Right renal cortex interstitium (tissue), 3 donors: ENCODE data around the gene LY6G6C. TPM values are rescaled to one million over a fixed set of nuclear protein-coding genes. Genes with fewer than 3 reads are reported as not detected.

Source experiments
- DNase-seq, 3 donors: peaks; one replicate each; pipeline ENCODE4 v3.0.0-alpha.2; 2013; ENCODE audit warnings: low read depth in 3 of 3, low spot score in 2 of 3
- polyA plus RNA-seq, 3 donors: library from polyadenylated mRNA; unstranded; fragments of 120-200 nt; gene quantifications; one replicate each; pipeline ENCODE4 v1.2.1, GENCODE V29; 2013; ENCODE audit not compliant: insufficient read length in 3 of 3

LY6G6C gene
- polyA plus RNA-seq, 3 donors: 0.18 to 0.28 (median 0.22) TPM

DNA sequence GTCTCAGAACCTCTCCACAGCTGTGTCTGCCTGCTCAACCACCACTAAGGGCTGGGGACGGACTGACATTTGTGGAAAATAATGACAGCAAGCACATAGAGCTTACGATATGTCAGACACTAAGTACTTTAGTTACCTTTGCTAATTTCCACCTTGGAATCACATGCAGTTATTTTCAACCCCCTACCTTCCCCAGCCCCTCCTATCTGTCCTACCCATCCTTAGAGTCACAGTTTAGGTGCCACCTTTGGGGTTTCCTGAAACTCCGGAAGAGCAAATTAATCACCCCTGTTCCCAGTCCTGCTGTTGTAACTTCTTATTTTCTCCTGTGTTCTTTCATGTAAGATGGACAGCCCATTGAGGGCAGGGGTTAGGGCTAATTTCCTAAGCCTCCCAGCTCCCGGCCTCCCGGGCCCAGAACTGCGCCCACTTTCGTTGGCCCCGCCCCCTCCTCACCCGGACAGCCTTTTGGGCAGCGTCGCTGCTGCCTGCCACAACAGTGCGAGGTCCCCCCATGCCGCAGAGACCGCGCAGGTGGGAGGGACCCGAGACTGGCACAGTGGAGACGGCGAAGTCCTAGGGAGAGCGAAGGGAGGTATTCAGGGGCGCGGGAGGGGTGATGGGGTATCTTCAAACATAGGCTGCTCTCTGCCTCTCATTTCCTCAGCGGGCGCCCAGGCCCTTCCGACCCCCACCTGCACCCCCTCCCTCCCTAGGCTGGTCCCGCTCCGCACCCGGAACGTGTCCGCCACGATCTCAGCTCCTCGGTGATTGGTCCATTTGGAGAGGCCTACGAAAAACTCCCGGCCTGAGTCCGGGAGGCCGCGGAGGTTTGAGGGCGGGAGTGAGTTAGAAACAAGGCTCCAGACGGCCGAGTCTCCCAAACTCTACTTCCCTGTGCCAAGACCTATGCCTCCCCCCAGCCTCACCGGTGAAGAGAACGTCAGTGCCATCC is 6.4 kb upstream of the LY6G6C start:
- DNase-seq: no peak

DNA sequence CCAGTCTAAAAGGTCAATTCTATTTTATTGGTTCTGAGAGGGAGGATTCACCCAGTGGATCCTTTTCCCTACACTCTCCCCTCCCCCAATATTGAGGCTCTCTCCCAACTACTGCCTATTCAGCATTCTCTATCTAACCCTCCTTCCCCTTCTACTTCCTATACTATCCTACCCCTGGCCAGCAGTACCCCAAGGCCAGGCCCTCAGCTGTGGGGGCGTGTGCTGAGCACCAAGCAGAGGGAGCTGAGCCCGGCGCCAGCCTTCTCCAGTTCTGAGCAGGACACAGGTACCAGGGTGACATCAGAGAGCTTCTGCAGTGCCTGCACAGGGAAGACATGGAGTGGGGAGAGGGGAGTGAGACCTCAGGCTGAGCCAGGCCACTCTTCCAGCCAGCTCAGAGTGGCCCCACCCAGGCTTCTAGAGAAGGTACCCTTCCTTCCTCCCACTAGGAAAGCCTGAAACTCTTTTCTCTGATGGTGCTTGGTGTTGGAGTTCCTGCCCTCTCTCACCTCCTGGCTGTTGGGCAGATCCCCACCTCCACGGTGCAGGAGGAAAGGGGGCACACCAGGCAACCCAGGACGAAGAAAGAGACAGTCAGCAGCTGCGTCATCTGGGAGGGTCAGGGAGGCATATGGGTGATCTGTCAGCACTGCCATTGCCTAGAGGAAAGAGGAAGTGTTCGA is 5.6 kb upstream of the LY6G6C start:
- no peak for DNase-seq

DNA sequence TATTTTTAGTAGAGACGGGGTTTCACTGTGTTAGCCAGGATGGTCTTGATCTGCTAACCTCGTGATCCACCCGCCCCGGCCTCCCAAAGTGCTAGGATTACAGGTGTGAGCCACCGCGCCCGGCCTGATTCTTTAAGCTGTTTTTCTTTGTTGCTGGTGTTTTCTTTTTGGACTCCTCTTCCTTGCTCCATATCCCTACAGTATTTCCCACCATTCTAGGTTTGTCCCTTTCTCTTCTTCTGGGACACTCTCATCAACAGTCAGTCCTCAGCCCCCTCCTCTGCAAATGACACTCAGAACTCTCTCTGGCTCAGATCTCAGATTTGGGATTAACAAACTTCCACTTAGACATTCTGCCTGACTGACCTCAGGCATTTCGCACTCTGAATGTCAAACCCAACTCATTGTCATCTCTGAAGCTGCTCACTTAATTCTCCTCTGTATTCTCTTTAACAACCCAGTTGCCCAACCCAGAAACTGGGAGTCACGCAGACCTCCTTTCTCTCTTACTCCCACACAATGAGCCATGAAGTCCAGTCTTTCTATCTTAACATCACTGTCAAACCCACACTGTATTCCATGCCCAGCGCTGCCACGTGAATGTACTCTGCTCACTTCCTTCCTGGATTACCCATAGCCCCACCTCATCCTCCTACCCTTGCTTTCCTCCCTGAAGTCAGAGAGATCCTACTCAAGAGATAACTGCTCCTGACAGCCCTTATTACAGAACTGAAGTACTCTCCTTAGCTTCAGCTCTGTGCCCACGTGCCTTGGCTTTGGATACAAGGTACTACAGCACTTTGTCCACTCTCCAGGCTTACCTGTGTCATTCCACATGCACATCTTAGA is 4.2 kb upstream of the LY6G6C start:
- no peak for DNase-seq

DNA sequence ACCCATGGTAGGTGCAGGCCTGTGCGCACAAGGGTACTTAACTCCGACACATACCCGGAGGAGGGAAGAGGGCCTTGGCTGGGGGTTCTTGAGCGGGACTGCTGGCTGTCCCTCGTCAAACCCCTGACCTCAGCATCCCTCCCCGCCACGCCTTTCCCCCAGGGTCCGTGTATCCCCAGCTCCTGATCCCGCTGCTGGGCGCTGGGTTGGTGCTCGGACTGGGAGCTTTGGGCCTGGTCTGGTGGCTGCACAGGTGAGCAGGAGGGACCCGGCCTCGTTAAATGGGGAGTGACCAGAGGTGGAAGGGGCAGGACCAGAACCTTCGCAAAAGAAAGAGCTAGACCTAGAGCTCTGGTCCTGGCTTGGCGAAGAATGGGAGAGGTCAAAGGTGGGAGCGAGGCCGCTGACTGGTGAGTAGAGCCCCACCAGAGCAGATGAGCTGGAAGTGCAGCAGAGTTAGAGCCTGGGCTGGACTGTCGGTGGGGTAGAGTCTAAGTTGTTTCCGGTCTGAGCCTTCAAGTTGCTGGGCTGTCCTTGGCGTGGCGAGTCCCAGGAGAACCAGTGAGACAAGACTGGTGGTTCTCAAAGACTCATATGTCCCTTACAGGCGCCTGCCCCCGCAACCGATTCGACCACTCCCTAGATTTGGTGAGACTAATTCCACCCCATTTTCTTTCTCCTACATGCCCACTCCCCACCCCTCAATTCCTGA is 2.6 kb upstream of the LY6G6C start:
- no peak for DNase-seq

DNA sequence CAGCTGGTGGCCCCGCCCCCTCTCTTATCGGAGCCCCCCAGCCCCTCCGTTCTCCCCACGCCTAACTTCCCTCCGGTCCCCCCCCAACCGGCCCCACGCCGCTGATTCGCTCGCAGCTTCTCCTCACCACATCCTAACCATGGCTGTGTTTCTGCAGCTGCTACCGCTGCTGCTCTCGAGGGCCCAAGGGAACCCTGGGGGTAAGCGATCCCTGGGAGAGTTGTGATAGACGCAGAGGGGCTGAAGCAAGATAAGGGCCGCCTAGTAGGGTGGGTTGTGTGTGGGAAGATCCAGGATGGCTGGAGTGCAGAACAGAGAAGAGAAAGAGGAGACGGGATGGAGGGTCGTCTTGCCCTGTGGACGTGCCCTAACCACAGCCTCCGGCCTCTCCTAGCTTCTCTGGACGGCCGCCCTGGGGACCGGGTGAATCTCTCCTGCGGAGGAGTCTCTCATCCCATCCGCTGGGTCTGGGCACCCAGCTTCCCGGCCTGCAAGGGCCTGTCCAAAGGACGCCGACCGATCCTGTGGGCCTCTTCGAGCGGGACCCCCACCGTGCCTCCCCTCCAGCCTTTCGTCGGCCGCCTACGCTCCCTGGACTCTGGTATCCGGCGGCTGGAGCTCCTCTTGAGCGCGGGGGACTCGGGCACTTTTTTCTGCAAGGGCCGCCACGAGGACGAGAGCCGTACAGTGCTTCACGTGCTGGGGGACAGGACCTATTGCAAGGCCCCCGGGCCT is 1.9 kb upstream of the LY6G6C start, which contains the start of gene MPIG6B:
TSS of gene MPIG6B (plus strand) at position 129 of the 735 bp plus-strand sequence. CDS start at position 140, 11 bp downstream.
- no peak for DNase-seq

DNA sequence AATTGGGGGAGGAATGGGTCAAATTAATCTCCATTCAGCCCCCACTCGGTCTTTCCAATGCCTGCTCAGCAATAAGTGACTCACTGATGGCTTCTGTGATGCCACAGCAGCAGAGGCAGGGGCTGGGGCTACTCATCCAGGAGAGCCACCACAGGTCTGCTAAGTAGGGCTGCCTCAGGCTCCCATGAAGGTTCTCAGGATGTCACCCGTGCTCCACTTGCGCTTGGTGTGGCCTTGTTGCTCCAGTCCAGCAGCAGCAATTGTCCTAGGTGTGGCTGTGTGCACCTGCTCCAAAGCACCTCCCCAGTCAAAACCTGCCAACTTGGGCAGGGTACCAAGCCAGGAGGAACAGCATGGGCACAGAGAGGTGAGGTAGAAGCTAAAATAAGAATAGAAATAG is 627 bp upstream of the LY6G6C start:
- no peak for DNase-seq

DNA sequence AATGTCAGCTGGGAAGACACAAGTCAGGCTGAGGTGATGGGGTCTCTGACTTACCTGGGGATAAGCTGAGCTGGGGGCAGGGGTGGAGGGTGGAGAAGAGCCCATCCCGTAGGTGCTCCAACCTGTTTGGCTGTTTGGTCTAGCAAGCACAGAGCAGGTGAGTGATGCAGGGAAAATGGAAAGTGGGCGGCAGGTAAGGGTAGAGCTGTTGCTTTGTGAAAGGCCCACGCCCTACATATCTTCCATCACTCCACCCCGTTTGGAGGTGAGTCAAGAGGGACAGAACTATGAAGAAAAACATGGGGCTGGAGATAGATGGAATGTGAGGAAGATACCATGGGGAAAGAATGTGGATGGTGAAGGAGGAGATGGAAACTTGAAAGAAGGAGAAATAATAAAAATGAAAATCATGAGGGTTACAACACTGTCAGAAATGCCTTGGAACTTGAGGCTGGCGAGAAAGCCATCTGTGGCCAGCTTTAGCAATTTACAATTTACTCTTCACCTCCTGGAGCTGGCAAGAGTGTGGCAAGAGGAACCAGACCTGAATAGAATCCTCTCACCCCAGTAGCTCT is 1.3 kb downstream of the LY6G6C start:
- DNase-seq: no peak

DNA sequence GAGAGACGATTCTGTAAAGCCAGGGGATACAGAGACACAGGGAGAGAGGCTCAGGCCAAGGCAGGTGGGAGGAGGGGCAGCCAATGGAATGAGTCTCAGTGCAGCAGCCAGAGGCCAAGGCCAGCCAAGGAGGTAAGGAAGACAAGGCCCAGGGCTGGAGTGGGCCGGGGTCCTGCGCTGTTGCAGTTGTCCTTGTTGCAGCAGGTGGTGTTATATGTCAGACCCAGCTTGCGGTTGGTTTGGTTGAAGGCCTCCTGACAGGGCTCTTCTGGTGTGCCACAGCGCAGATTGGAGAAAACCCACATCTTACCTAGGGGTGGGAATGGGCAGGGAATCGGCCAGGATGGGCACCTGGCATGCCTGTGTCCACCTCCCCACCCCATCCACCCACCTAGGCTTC is 2.5 kb downstream of the LY6G6C start:
- DNase-seq: no peak

DNA sequence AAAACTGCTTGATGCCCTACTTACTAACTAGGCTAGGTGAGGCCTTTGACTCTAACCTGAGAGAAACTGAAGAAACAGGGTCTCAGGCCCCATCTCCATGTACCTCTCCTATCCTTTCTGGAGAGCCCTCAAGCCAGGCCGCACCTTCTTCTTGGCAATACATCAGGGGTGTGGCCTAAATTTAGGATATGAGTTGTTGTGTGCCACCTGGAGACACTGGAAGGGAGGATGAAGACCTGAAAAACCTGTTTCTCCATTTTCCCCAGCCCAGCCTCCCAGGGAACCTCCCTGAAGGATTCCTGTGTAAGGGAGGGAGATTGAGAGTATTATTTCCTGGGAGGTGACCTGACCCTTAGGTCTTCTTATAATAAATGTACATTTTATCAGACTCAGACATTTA is 3.3 kb downstream of the LY6G6C start:
- DNase-seq: no peak

DNA sequence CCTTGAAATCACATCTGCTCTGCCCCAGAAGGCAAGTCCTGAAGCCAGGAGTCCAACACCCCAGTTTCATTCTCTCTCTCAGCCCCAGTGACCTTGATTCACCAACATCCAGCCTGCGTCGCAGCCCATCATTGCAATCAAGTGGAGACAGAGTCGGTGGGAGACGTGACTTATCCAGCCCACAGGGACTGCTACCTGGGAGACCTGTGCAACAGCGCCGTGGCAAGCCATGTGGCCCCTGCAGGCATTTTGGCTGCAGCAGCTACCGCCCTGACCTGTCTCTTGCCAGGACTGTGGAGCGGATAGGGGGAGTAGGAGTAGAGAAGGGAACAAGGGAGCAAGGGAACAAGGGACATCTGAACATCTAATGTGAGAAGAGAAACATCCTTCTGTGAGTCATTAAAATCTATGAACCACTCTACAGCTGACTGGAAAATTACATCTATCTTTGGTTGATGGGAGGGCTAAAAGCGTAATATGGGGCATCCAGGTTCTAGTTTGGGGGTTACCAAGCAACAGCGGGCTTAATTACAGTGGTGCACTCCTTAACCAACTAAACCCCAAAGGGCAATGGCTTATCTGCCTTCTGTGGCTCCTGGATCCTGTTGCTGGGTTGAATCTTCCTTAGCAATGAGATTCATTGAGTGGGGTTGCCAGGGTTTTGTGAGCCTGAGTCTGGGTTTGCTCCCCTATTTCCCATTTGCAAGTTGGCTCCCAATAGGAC is 3.9 kb downstream of the LY6G6C start:
- DNase-seq: no peak

DNA sequence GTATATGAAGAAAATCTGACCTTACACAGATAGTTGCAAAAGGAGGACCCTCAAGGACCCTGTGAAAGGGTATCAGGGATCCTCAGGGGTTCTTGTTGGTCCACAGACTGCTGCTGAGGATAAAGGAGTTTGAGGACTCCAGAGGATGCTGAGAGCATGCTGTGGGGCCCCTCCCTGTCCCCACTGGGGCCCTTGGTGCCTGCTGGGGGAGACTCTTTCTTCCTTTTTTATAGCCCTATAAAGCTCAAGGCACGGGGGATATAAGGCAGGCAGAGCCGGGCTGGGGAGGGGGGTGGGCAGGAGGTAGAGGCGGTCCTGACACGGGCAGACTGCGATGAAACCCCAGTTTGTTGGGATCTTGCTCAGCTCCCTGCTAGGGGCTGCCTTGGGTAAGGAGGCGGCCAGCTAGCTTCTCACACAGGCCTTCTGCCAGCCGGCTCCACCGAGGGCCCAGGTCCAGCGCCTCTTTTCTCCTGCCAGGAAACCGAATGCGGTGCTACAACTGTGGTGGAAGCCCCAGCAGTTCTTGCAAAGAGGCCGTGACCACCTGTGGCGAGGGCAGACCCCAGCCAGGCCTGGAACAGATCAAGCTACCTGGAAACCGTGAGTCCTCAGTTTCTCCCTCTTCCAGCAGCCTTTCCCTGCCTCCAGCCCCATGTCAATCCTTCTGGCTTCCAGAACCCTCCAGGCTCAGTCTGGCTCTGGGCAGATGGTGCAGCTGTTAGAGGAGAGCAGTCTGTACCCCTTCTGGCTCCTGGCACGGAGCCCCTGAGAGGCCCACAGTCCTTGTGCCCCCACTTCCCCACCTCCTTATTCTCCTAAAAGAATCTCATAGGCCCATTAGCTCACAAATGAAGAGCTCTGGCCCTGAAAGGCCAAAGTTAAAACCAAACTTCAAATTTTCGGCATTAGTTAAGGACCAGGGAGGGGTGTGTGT is 6.3 kb downstream of the LY6G6C start, which contains the start of gene LY6G6D:
TSS of gene LY6G6D (plus strand) at position 327 of the 937 bp plus-strand sequence. CDS start at position 335, 8 bp downstream.
- no peak for DNase-seq

DNA sequence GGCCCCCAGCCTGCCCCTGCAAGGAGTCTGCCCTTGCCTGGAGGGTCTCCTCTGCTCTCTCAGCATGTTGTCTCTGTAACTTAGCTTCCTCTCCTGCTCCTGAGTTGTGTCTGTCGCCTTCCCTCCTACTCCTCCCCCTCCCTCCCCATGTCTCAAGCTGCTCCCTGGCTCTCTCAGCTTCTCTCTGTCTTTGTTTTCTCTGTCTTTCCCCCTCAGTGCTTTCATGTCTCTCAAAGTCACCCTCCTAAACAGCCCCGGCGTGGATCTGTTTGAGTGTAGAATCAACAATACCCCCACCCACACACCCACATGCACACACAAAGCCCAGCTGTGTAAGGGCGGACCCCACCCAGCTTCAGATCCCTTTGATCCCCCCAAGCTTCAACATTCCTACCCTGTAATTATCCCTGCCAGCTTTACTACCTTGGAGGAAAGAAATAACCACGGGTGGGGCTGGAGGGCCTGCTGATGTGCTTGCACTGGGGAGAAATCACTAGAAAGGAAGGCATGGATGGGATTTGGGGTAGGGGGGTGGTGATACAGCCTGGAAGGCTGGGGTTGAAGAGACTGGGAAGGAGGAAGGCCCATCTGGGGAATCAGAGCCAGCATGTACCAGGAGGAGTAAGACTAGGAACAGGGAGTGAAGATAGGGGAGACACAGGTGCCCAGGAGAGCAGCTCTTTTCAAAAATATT is 7.4 kb downstream of the LY6G6C start:
- peak in 1 of 3 donors; percentile 32 for DNase-seq

DNA sequence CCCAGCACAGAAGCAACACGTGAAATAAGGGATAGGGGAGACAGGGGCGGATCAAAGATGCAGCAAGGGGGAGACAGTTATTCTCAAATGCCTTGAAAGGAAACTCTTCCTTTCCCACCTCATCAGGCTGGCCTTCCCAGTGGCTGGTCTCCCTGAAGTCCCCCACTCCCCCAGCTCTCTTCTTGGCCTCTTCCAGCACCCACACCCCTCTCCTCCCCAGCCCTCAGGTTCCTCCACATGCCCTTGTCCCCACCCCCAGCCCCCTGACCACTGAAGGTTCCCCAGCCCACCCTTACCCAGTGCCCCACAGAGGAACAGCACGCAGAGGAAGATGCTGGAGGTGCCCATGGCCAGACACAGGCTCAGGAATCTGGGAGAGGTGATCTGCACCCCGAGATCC is 8.1 kb downstream of the LY6G6C start:
- no peak for DNase-seq

DNA sequence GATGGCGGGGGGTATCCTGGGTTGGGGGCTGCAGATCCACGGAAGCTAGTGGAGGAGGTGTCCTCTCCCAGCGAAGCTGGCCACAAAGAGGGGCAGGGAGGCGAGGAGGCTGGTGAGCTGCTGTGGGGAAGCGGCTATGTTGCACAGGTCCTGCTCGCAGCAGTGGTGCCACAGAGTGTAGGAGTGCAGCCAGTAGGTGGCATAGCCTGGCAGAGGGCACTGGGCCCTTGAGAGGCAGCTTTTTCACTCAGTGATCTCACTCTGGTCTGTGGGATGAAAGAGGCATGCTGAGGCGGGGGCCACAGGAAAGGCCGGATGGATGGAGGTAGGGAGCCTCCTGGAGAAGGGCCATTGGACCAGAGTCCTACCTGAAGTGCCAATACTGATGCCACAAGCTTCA is 9.2 kb downstream of the LY6G6C start:
- no peak for DNase-seq

DNA sequence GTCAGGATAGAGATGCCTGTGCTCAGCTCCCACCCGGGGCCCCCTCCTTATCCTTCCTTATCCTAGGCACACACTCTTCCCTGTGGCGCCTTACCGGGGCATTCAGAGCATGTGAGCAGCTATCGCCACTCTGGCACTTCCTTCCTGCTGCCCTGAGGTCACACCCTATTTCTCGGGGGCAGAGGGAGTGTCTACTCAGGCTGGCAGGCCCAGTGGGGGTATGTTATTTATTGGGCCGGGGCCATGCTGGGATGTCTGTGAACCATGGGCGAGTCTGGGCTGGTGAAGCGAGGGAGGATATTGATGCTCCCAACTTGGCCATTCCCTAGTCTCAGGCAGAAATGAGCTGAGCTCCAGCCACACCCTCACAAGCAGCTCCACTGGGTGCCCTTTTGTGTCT is 10.3 kb downstream of the LY6G6C start:
- DNase-seq: no peak

DNA sequence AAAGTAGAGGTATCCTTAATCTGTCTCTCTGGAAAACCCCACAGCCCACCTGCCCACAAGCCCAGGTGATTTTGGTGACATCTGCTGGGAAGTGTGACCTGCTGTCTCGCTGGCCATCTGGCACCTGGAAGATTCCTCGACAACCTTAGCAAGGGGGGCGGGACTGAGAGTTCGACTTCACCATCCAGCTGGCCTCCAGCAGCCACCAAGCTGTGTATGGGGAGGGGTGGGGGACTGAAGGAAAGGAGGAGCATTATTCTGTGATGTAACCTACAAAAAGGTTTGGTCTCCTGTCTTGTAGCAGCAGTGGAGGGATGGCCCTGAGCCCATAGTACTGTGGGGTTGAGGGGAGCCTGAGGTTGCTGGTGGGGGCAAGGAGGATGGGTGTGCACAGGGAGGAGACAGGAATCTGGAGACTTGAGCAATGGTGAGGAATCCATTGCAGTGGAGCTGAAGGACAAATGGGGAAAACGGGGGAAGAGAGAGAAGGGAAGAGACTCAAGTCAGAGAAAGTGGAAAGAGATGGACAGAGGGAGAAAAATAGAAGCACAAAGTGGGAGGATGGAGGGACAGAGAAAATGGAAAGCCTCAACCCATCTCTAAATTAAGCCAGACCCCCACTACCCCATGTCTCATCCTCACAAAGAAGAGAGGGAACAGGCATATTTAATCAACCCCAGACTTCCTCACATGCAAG is 10.9 kb downstream of the LY6G6C start:
- DNase-seq: no peak
